Lung microvascular endothelial cell (primary cell): ENCODE data around the gene REV3L. TPM values are rescaled to one million over a fixed set of nuclear protein-coding genes. Genes with fewer than 3 reads are reported as not detected.

ENCODE experiments used
- DNase-seq, 2 donors: peaks; one replicate each; pipeline versions ENCODE4 v3.0.0 to v3.0.0-alpha.2; 2010; ENCODE audit warnings: low read depth in 2 of 2
- total RNA-seq: library from RNA; depleted of rRNA; stranded (reverse); fragments of >200 nt; gene quantifications from 2 replicates; pipeline ENCODE4 v1.2.1, GENCODE V29; 2014

Gene REV3L
- total RNA-seq, 1 donor from 2014 or later, result 18.8 TPM

GRCh38 chr6:111427341-111428116 lies 55.5 kb downstream of the REV3L start:
- peak; percentile 69 to 95 for DNase-seq

- DNase-seq, result peak; percentile 23 to 65
Measured at GRCh38 chr6:111423960-111424846, 58.8 kb downstream of the REV3L start.

- peak in 1 of 2 donors; percentile 55 for DNase-seq
Measured at GRCh38 chr6:111423055-111423633, 59.9 kb downstream of the REV3L start.

DNA sequence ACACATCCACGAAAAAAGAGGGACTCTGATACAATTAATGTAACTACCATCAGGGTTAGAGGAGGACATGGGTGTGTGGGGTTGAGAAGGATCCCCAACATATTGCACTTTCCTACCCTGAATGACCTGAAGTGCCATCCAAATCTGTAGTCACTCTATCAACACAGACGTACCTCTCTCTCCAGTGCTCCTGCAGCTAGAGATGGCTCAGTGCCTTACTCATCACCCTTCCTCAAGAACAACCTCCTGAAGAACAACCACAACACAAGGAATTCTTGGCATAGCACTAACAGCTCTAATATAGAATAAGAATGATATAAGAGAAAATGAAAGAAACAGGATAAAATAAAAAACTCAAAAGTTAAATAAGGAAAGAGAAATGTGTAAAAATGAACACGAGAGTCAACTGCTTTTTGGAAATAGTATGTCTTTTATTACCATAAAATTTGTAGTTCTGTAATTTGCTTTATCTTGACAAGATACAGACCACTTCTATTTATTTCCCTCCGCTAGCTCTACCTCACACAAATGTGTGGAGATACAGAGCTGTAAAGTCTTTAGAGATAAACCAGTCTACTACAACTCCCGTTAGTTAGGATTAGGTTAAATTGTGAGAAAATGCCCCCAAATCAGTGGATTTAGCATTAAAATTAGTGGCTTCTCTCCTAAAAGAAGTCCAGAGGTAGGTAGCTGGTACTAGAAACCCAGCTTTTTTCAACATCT lies 63.9 kb downstream of the REV3L start:
- DNase-seq, result peak in 1 of 2 donors; percentile 63

DNA sequence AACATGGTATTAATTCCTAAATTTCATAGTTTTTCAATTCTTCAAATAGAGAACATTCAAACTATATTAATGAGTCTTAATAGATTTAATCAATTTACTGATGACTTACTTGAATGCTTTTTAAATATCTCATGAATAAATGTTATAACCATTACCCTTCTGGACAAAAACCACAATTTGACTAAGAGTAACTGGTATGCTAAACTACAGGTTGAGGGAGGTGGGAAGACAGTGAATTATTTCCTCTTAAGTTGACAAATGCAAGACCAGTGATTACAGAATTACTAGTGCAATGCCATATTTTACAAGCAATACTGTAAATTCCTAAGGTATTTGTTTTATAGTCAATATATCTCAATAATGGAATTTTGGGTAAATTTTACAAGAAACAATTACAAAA lies 65.1 kb downstream of the REV3L start:
- DNase-seq, result no peak

DNA sequence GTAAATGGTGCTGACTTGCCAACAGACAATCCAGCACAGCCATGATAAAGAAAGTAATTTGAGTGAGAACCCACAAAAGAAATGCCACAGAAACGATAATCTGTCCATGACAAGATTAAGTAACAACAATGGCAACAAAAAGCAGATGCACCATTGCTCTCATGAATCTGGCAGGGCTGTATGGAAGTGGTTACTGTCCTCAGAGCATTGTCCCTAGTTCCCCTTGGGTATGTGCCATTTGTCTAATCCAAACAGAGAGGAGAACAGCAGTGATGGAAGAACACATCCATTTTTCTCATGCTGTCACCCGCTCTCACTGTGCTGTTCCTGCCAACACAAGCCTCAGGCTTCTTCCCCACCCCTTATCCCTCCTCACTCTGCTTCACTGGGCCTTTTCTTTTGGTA lies 65.8 kb downstream of the REV3L start:
- peak; percentile 32 to 83 for DNase-seq

DNA sequence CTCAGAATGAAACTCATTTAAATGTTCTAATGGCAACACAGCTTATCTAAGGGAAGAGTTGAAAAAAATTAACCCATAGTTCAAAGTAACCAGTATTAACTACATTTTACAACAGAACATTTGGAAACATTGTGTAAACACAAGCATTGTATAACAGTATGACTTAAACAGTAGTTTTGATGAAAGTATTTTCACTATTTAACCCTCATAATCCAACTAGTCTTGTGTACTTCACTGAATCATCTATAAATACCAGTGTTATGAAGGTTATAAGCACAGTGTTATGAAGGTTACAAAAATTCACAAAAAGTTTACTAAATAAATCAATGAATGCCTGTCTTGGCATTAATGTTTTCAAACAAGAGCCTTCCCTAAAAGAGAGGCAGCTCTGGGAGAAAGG lies 66.5 kb downstream of the REV3L start:
- no peak for DNase-seq

- no peak for DNase-seq
Measured at GRCh38 chr6:111414373-111414772, 68.6 kb downstream of the REV3L start.

DNA sequence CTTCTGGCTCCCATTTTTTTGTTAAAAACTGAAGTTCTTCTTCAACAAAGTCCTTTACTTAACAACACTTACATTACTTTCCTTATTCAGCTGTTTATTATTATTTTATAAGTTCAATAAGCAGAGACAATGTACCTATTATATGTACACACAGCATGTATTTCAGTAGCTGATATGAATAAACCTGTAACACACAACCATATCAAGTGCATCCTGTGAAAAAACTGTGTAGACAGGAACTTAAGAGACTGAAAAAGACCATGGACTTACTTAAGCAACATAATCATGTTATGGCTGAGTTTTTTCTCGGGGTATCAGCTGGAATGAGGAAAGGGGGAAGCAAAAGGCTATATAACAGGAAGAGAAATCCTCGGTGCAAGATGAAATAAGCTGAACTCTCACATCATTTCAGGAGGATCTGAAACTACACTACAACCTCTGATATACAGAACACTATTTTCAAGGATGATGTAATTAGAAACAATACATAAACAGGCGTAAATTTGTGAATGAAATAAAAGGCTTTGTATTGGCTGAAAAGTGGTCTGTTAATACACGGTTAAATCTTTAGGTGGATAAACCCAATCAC lies 70.9 kb downstream of the REV3L start:
- no peak for DNase-seq

- no peak for DNase-seq
Measured at GRCh38 chr6:111411046-111411445, 72.0 kb downstream of the REV3L start.

- DNase-seq, result no peak
Measured at GRCh38 chr6:111410371-111410770, 72.6 kb downstream of the REV3L start.

DNA sequence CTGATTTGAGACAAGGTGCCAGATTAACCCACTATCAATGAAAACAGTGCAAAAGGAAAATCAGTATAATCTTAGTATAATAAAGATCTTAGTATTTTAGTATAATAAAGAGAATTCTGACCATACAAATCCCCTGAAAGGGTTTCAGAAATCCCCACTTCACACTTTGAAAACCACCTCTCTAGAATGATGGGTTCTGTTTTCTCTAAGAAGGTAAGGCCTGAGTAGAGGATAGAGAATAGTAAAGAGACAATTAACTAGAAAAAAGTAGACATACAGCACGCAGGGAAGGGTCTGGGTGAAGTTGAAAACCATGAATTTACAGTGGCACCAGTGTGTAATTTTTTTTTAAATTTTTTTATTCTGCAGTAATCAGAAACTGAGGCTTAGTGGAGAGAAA lies 73.6 kb downstream of the REV3L start:
- DNase-seq, result no peak

- DNase-seq, result no peak
Measured at GRCh38 chr6:111407686-111408085, 75.3 kb downstream of the REV3L start.

- no peak for DNase-seq
Measured at GRCh38 chr6:111406200-111406721, 76.8 kb downstream of the REV3L start.

- no peak for DNase-seq
Measured at GRCh38 chr6:111403388-111403787, 79.6 kb downstream of the REV3L start.

DNA sequence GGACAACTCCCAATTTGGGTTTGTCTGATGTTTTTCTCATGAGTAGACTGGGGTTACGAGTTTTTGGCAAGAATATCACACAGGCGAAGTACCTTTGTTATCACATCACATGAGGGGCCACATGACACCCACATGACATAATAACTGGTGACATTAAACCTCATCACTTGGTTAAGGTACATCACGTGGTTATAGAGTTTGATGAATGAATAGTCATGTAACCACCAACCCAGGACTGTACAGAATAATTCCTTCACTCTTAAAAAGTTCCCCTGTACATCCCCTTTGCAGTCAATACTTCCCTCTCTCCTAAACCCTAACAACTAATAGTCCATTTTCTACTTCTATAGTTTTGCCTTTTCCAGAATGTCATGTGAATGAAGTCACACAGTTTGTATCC lies 83.4 kb downstream of the REV3L start:
- DNase-seq, result no peak

GRCh38 chr6:111388681-111389080 lies 94.3 kb downstream of the REV3L start:
- DNase-seq, result no peak

GRCh38 chr6:111382476-111383294 lies 100.3 kb downstream of the REV3L start:
- DNase-seq, result no peak

- DNase-seq, result no peak
Measured at GRCh38 chr6:111381728-111382127, 101.3 kb downstream of the REV3L start.

- DNase-seq, result no peak
Measured at GRCh38 chr6:111381123-111381522, 101.9 kb downstream of the REV3L start.
